ENCODE measurements around the gene OS9.

DNA sequence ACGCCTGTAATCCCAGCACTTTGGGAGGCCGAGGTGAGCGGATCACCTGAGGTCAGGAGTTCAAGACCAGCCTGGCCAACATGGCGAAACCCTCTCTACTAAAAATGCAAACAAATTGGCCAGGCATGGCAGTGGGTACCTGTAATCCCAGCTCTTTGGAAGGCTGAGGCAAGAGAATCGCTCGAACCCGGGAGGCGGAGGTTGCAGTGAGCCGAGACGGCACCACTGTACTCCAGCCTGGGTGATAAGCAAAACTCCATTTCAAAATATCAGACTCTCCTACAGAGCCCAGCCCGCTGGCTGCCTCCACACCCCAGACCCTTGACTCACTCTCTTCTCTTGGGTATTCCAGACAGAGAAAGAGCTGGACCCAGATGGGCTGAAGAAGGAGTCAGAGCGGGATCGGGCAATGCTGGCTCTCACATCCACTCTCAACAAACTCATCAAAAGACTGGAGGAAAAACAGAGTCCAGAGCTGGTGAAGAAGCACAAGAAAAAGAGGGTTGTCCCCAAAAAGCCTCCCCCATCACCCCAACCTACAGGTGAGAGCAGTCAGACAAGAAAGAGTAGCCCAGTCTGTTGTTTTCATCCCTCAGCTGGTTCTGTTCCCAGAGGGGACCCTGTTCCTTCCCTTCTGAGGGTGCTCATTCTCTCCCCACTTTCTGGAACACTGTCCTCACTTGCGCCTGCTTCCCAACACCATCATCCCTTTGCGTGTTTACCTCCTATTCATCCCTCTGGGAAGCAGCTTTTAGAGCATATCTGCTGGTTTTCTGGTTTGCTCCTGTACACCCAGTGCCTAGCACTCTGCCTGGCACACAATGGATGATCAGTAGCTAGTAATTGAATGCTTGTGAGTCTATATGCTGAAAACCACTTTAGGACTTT, 25.0 kb downstream of the OS9 start:
- no peak for TF ChIP-seq POLR2AphosphoS5 (IDR thresholded peaks at IDR 0.05; ENCODE audit: low read depth, low read length)
- TF ChIP-seq POLR2A (IDR thresholded peaks at IDR 0.05; ENCODE audit: low read depth, low read length), result no peak
- TF ChIP-seq SPI1 (IDR thresholded peaks at IDR 0.05; ENCODE audit: low read depth, low read length), result no peak
- TF ChIP-seq PAX5 (IDR thresholded peaks at IDR 0.05; ENCODE audit: insufficient read depth, low read length, severe bottlenecking), result no peak
- no peak for TF ChIP-seq TAF1 (IDR thresholded peaks at IDR 0.05; ENCODE audit: low read depth, low read length)

All from GM12891 (cell line).